ENCODE measurements around the gene PPARD. TPM values are rescaled to one million over a fixed set of nuclear protein-coding genes. Genes with fewer than 3 reads are reported as not detected.

The PPARD gene
- total RNA-seq, 1 experiment from 2014 or later: 26.8 TPM

DNA sequence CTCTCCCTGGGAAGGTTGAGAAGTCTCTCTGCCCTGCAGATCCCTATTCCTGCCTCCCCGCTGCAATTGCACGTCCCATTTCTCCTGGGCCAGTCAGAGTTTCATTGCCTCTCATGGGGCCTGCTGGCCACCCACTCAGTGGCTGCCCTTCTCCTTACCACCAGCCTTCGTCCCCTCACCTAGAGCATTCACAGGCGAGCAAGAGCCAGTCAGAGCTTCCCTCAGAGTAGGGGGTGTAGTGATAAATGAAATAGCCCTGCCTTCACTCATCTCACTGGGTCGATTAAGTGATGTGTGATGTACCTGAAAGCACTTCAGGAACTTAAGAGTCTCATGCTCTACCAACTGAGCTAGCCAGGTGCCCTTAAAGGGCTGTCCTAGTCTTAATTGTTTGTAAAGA is 57.8 kb downstream of the PPARD start:
- TF ChIP-seq CTCF (IDR thresholded peaks at IDR 0.05; ENCODE audit: unreplicated experiment): no peak
- CTCF ChIA-PET: interaction anchor here (1.2 to 1.4 kb wide), 4 partner anchors 9 to 628 kb away, joined by 3 to 11 read pairs (median 4); no protein-coding TSS in a partner anchor
- Mint-ChIP-seq H3K36me3 (ENCODE audit: insufficient read depth, unreplicated experiment) (peaks cover 9% of the 10 kb centered on the region), H3K4me1 (ENCODE audit: low read depth, unreplicated experiment) (peaks cover 54% of the 10 kb centered on the region), H3K27me3 (ENCODE audit: unreplicated experiment) (no peaks in the 10 kb centered on the region), H3K9me3 (ENCODE audit: low read depth, unreplicated experiment) (no peaks in the 10 kb centered on the region), H3K27ac (ENCODE audit: unreplicated experiment) (peak overlapping the region; percentile 64), H3K4me3 (ENCODE audit: low read depth, unreplicated experiment) (no peak overlapping the region)
- DNase-seq: no peak
- intact Hi-C loops (cut with micrococcal nuclease; ENCODE audit: unreplicated experiment): no loop called here
- BruUV-seq (replicated peaks): no TSS peak

- BruUV-seq (replicated peaks): no TSS peak
- intact Hi-C loops (cut with micrococcal nuclease; ENCODE audit: unreplicated experiment): no loop called here
- no peaks in the 10 kb centered on the region for H3K9me3 Mint-ChIP-seq (ENCODE audit: low read depth, unreplicated experiment)
- H3K27ac Mint-ChIP-seq (ENCODE audit: unreplicated experiment): peak overlapping the region; percentile 64
- H3K27me3 Mint-ChIP-seq (ENCODE audit: unreplicated experiment): no peaks in the 10 kb centered on the region
- peaks cover 9% of the 10 kb centered on the region for H3K36me3 Mint-ChIP-seq (ENCODE audit: insufficient read depth, unreplicated experiment)
- peak overlapping the region; percentile 21 for H3K4me3 Mint-ChIP-seq (ENCODE audit: low read depth, unreplicated experiment)
- peak; percentile 85 for DNase-seq
- peaks cover 47% of the 10 kb centered on the region for H3K4me1 Mint-ChIP-seq (ENCODE audit: low read depth, unreplicated experiment)
- TF ChIP-seq CTCF (IDR thresholded peaks at IDR 0.05; ENCODE audit: unreplicated experiment): no peak
- CTCF ChIA-PET: interaction anchor here (0.7 to 2.1 kb wide), 7 partner anchors 8 to 628 kb away, joined by 3 to 11 read pairs (median 4); partner anchors contain the start of gene DEF6
Measured at GRCh38 chr6:35400901-35401311, 58.5 kb downstream of the PPARD start.

DNA sequence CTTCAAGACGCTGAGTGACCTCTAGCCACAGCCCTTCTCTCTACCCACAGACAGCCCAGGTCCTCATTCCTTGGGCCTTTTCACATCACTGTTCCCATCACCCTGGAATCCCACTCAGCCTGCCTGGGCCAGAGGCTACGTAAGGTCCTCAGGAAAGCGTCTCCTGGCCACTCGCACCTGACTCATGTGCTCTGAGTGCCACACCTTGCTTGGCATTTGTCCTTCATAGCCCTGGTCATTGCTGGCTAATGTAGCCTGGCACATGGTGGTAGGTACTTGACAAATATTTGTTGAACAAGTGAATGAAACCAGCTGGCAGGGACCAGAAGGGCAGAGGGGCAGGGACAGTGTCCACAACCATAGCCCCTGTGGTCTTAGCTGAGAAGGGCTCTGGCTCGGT is 59.2 kb downstream of the PPARD start:
- CTCF ChIA-PET: interaction anchor here (0.6 to 2.1 kb wide), 5 partner anchors 10 to 627 kb away, joined by 3 to 11 read pairs (median 4); partner anchors contain the start of genes DEF6 and PPARD
- Mint-ChIP-seq H3K9me3 (ENCODE audit: low read depth, unreplicated experiment) (no peaks in the 10 kb centered on the region), H3K36me3 (ENCODE audit: insufficient read depth, unreplicated experiment) (peaks cover 9% of the 10 kb centered on the region), H3K4me3 (ENCODE audit: low read depth, unreplicated experiment) (peak overlapping the region; percentile 21), H3K27ac (ENCODE audit: unreplicated experiment) (peak overlapping the region; percentile 64), H3K27me3 (ENCODE audit: unreplicated experiment) (no peaks in the 10 kb centered on the region), H3K4me1 (ENCODE audit: low read depth, unreplicated experiment) (peaks cover 47% of the 10 kb centered on the region)
- BruUV-seq (replicated peaks): TSS peak; percentile 90
- DNase-seq: peak; percentile 47
- TF ChIP-seq CTCF (IDR thresholded peaks at IDR 0.05; ENCODE audit: unreplicated experiment): no peak
- intact Hi-C loops (cut with micrococcal nuclease; ENCODE audit: unreplicated experiment): no loop called here

- TF ChIP-seq CTCF (IDR thresholded peaks at IDR 0.05; ENCODE audit: unreplicated experiment): no peak
- DNase-seq: peak; percentile 51
- Mint-ChIP-seq H3K9me3 (ENCODE audit: low read depth, unreplicated experiment) (no peaks in the 10 kb centered on the region), H3K27me3 (ENCODE audit: unreplicated experiment) (no peaks in the 10 kb centered on the region), H3K4me1 (ENCODE audit: low read depth, unreplicated experiment) (peaks cover 42% of the 10 kb centered on the region), H3K36me3 (ENCODE audit: insufficient read depth, unreplicated experiment) (peaks cover 9% of the 10 kb centered on the region), H3K27ac (ENCODE audit: unreplicated experiment) (peak overlapping the region; percentile 9), H3K4me3 (ENCODE audit: low read depth, unreplicated experiment) (peak overlapping the region; percentile 5)
- BruUV-seq (replicated peaks): no TSS peak
- intact Hi-C loops (cut with micrococcal nuclease; ENCODE audit: unreplicated experiment): no loop called here
- CTCF ChIA-PET: interaction anchor here (0.6 to 2.1 kb wide), 2 partner anchors 60 to 105 kb away, joined by 4 read pairs; partner anchors contain the start of genes DEF6 and PPARD
Measured at GRCh38 chr6:35402136-35402855, 59.9 kb downstream of the PPARD start.

Data from Calu3 (cell line).